ENCODE data around the gene PARP4.
A peak's percentile ranks its signal among the peaks of the same experiment; 100 is the strongest.
"Not testable (repeated sequence)": the region's sequence is repeated elsewhere in the genome, so short reads cannot be mapped to it uniquely, and the experiment has no call there.

Gene PARP4

DNA sequence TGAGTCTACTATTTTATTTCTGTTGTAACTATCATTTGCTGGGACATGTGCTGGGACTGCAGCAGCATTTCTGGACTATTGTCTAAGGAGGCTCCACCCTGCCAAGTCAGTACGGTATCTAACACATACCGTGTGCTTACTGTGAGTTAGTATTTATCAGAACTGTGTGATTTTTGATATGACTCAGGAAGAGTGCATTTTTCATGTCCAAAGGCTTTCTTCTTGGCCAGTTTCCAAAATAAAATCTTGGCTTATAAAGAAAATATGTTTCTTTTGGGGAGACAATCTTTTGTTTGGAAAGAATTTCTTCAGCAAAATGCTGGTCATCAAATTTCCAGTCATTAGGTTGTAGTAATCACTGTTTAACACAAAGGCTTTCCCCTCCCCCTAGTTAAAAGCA, 11.6 kb downstream of the PARP4 start:
- ATAC-seq (replicated peaks; ENCODE audit: extremely low read depth, poor library complexity, severe bottlenecking): no peak
- no peak overlapping the region for H3K4me3 Mint-ChIP-seq
- no peaks in the 10 kb centered on the region for H3K9me3 Mint-ChIP-seq
- H3K36me3 Mint-ChIP-seq (ENCODE audit: insufficient read depth): peaks cover 44% of the 10 kb centered on the region
- H3K27ac Mint-ChIP-seq (ENCODE audit: low read depth): no peak overlapping the region
- peaks cover 19% of the 10 kb centered on the region for H3K4me1 Mint-ChIP-seq
- no peaks in the 10 kb centered on the region for H3K27me3 Mint-ChIP-seq
- no peak for DNase-seq (ENCODE audit: low spot score in 2 of 2)

DNA sequence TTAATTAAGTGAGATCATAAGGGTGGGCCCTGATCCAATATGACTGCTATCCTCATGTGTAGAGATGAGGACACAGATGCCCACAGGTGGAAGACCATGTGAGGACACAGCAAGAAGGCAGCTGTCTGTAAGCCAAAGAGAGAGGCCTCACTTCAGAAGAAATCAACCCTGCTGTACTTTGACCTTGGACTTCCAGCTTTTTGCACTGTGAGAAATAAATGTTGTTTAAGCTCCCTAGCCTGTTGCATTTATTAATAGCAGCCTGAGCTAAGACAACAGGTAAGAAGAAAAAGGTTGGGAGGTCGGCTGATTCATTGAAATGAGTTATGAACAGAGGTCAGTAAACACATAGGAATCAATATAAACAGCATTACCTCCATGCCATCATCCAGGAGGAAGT, 14.8 kb downstream of the PARP4 start:
- Mint-ChIP-seq H3K4me3 (no peak overlapping the region), H3K9me3 (no peaks in the 10 kb centered on the region), H3K36me3 (ENCODE audit: insufficient read depth) (peaks cover 64% of the 10 kb centered on the region), H3K4me1 (peaks cover 13% of the 10 kb centered on the region), H3K27me3 (no peaks in the 10 kb centered on the region), H3K27ac (ENCODE audit: low read depth) (no peak overlapping the region)
- DNase-seq (ENCODE audit: low spot score in 2 of 2) (no peak), ATAC-seq (replicated peaks; ENCODE audit: extremely low read depth, poor library complexity, severe bottlenecking) (no peak)

DNA sequence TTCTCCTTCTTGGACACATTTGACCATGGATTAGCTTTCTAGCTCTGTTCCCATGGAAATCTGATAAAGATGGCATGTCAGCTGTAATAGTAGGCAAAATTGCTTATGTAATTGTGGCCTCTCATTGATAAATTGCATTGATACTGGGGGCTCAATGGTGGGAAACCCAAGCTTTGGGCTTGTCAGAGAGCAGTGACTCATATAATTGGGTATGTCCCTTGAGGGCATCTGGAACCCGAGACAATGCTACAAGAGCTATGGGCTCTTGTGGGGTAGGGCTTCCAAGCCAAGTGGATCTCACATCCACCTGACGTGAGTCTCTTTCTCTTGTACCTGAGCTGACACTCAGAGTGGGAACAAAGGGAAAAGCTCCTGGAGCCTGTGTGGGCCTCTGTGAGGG, 16.3 kb downstream of the PARP4 start:
- not testable (repeated sequence) for ATAC-seq (replicated peaks; ENCODE audit: extremely low read depth, poor library complexity, severe bottlenecking); H3K4me3 Mint-ChIP-seq

DNA sequence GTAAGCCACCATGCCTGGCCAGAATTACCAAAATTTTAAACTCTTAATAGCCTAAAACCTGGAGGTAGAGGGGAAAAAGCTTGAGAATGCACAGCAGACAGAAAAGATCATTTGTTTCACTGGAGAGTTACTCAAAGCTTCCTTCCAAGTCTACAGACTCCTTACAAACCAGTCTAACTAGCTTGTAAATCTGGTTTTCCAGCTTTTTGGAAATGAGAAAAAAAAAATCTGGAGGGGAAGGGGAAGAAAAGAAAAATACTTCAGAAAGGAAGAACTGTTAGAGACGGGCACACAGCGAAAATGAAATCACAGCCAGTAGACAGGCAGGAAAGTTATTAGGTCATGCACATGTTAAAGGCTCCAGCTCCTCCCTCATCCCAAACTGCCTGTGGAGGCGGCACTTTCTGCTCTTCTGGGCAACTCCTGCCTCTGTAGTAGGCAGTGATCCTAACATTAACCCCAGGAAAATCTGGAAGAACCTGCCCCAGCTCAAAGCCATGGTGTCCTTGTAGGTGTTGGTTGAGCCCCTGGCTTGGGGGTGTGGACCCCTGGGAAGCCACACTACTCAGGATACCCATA, 17.3 kb downstream of the PARP4 start:
- H3K27ac Mint-ChIP-seq (ENCODE audit: low read depth): no peak overlapping the region
- no peak overlapping the region for H3K4me3 Mint-ChIP-seq
- no peaks in the 10 kb centered on the region for H3K27me3 Mint-ChIP-seq
- ATAC-seq (replicated peaks; ENCODE audit: extremely low read depth, poor library complexity, severe bottlenecking) (no peak), DNase-seq (ENCODE audit: low spot score in 2 of 2) (no peak)
- no peaks in the 10 kb centered on the region for H3K4me1 Mint-ChIP-seq
- H3K36me3 Mint-ChIP-seq (ENCODE audit: insufficient read depth): peaks cover 66% of the 10 kb centered on the region
- H3K9me3 Mint-ChIP-seq: no peaks in the 10 kb centered on the region

More for the DNA sequence above, 16.3 kb downstream of the PARP4 start:
- not testable (repeated sequence) for H3K9me3 Mint-ChIP-seq; H3K27me3 Mint-ChIP-seq; H3K4me1 Mint-ChIP-seq; DNase-seq (ENCODE audit: low spot score in 2 of 2); H3K27ac Mint-ChIP-seq (ENCODE audit: low read depth)
- H3K36me3 Mint-ChIP-seq (ENCODE audit: insufficient read depth): peaks cover 65% of the 10 kb centered on the region

DNA sequence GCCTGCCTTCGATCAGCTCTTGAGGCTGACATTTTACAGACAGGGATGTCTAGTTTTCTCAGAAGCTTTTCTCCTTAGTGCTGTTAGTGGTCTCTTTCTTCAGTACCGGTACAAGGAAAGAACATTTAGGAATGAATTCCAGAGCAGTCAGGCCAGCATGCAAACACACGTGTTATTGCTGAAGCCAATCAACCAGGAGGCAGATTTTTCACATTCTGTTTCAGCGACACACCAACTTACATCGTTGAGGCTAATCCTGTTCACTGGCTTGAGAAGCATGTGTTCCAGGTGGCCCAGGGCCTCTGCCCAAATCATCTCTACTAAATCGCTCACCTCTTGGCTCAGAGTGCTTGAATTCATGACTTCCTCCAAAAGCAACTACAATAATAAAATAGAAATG, 19.2 kb downstream of the PARP4 start:
- ATAC-seq (replicated peaks; ENCODE audit: extremely low read depth, poor library complexity, severe bottlenecking): no peak
- Mint-ChIP-seq H3K4me3 (no peak overlapping the region), H3K9me3 (no peaks in the 10 kb centered on the region), H3K27me3 (no peaks in the 10 kb centered on the region), H3K36me3 (ENCODE audit: insufficient read depth) (peaks cover 80% of the 10 kb centered on the region), H3K4me1 (no peaks in the 10 kb centered on the region), H3K27ac (ENCODE audit: low read depth) (peak overlapping the region; percentile 47)
- DNase-seq (ENCODE audit: low spot score in 2 of 2): no peak

DNA sequence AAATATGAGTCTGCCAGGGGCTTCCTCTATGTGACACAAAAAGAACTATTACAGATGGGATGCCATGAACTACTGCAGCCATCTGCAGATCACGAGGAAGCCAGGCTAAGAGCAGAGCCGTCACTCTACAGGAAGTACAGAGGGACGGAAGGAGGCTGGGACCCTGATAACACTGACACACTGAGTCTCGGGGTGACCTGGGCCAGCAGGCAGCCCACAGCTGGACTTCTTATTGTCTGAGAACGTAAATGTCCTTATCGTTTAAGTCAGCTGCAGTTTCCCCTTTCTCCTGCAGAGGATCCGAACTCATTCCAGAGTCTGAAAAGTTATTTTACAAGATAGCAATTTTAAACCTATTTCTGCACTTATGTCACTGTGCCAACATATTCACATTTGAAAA, 20.7 kb downstream of the PARP4 start:
- peaks cover 70% of the 10 kb centered on the region for H3K36me3 Mint-ChIP-seq (ENCODE audit: insufficient read depth)
- no peak overlapping the region for H3K4me3 Mint-ChIP-seq
- no peaks in the 10 kb centered on the region for H3K27me3 Mint-ChIP-seq
- no peaks in the 10 kb centered on the region for H3K9me3 Mint-ChIP-seq
- ATAC-seq (replicated peaks; ENCODE audit: extremely low read depth, poor library complexity, severe bottlenecking): no peak
- no peak for DNase-seq (ENCODE audit: low spot score in 2 of 2)
- H3K27ac Mint-ChIP-seq (ENCODE audit: low read depth): no peak overlapping the region
- no peaks in the 10 kb centered on the region for H3K4me1 Mint-ChIP-seq

DNA sequence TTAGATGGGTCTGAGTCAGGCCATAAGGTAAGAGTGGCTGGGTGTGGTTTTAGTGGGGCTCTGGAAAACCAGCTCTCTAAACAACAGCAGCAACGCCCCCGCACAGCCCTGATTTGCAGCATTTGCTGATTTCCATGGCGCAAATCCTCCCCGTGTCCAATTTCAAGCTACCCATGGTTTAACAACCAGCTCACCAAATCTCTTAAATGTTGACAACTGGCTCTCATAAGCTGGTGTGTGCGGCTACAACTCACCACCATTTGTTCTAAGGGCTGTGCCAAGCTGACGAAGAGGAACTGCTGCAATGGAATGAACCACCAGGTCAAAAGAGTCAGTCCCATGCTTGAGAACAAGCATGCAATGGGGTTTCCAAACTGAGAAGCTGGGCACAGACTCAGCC, 22.9 kb downstream of the PARP4 start:
- H3K4me1 Mint-ChIP-seq: no peaks in the 10 kb centered on the region
- no peaks in the 10 kb centered on the region for H3K9me3 Mint-ChIP-seq
- no peaks in the 10 kb centered on the region for H3K27me3 Mint-ChIP-seq
- no peak overlapping the region for H3K27ac Mint-ChIP-seq (ENCODE audit: low read depth)
- no peak overlapping the region for H3K4me3 Mint-ChIP-seq
- H3K36me3 Mint-ChIP-seq (ENCODE audit: insufficient read depth): peaks cover 74% of the 10 kb centered on the region
- no peak for DNase-seq (ENCODE audit: low spot score in 2 of 2)
- ATAC-seq (replicated peaks; ENCODE audit: extremely low read depth, poor library complexity, severe bottlenecking): no peak

DNA sequence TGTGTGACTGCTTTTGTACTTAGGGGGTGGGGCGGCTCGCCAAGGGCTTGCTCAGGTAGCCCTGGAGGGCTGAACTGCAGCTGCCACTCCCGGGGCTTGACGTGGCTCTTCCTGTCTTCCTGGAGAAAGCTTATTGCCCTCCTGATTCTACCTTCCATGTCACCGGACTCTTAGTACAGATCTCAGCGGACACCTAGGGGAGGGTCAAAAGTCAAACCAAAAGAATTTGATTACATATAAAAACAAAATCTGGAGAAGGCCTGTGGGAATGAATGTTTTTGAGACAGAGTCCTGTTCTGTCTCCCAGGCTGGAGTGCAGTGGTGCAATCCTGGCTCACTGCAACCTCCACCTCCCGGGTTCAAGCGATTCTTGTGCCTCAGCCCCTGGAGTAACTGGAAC, 24.5 kb downstream of the PARP4 start:
- H3K4me3 Mint-ChIP-seq; DNase-seq (ENCODE audit: low spot score in 2 of 2); H3K27me3 Mint-ChIP-seq; H3K4me1 Mint-ChIP-seq; H3K9me3 Mint-ChIP-seq; ATAC-seq (replicated peaks; ENCODE audit: extremely low read depth, poor library complexity, severe bottlenecking); H3K27ac Mint-ChIP-seq (ENCODE audit: low read depth): not testable (repeated sequence)
- peaks cover 72% of the 10 kb centered on the region for H3K36me3 Mint-ChIP-seq (ENCODE audit: insufficient read depth)

DNA sequence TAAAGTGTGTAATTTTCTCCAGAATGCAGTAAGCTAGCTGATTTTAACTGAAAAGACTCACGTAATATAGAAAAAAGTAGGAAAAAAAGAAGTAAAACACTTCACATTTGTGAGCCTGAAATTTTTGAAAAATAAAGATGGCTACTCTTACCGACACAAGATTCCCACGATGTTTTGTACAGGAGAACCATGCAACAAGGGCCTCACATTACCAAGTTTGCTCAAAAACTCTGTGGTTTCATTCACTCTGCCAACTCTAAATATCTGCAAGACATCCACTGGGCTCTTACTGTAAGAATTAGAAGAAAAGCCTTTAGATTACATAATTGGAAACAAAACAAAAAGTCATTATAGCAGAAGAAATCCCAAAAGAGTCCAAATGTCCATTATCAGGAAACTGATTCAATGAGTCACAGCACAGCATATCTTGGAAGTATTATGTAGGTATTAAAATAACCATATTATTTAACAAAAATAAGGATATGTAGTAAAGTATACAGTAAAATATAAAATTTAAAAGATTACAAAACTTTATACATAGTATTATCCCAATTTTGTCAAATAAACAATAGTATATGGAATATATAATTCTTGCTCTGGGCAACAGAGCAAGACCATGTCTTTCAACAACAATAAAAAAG, 26.4 kb downstream of the PARP4 start:
- DNase-seq (ENCODE audit: low spot score in 2 of 2); H3K4me1 Mint-ChIP-seq; H3K27me3 Mint-ChIP-seq; H3K9me3 Mint-ChIP-seq; H3K4me3 Mint-ChIP-seq; H3K27ac Mint-ChIP-seq (ENCODE audit: low read depth); ATAC-seq (replicated peaks; ENCODE audit: extremely low read depth, poor library complexity, severe bottlenecking): not testable (repeated sequence)
- H3K36me3 Mint-ChIP-seq (ENCODE audit: insufficient read depth): peaks cover 74% of the 10 kb centered on the region

DNA sequence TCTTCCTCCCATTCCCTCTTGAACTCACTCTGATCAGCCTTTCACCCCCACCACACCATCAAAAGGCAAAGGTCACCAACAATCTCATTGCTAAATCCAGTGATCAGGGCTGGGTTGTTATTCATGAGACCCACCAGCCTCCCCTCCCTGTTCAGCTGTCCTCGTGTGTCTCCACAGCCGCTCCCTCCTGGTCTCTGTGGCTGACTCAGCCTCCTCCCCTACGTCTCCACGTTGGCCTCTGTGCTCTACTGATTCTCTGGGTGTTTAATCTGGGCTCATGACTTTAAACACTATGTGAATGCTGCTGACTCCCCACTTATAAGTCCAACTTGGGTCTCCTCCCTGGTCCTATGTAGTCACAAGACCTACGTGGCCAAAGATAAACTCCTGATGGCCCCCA, 38.9 kb downstream of the PARP4 start:
- Mint-ChIP-seq H3K4me3 (no peak overlapping the region), H3K27me3 (no peaks in the 10 kb centered on the region), H3K36me3 (ENCODE audit: insufficient read depth) (peaks cover 67% of the 10 kb centered on the region), H3K27ac (ENCODE audit: low read depth) (no peak overlapping the region), H3K9me3 (no peaks in the 10 kb centered on the region), H3K4me1 (peaks cover 6% of the 10 kb centered on the region)
- no peak for DNase-seq (ENCODE audit: low spot score in 2 of 2)
- ATAC-seq (replicated peaks; ENCODE audit: extremely low read depth, poor library complexity, severe bottlenecking): no peak

DNA sequence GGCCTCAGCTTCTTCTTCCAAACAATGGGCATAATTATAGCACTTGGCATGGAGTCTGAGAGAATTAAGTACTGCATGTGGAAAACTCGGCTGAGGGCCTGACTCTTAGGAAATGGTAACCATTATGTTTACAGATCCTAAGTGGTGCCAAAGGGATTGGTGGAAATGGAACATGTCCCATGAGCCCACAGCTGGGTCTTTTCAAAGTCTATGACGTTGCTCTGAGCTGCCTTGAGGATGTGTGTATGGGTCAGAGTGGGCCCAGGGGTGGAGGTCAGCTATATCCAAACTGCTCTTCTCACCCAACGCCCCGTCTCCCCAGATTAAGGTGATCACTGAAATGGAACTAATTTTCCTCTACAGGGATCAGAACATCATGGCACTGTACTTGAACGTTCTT, 40.4 kb downstream of the PARP4 start:
- H3K9me3 Mint-ChIP-seq; DNase-seq (ENCODE audit: low spot score in 2 of 2); ATAC-seq (replicated peaks; ENCODE audit: extremely low read depth, poor library complexity, severe bottlenecking); H3K4me1 Mint-ChIP-seq; H3K4me3 Mint-ChIP-seq; H3K27me3 Mint-ChIP-seq: not testable (repeated sequence)
- Mint-ChIP-seq H3K27ac (ENCODE audit: low read depth) (peak overlapping the region; percentile 46), H3K36me3 (ENCODE audit: insufficient read depth) (peaks cover 65% of the 10 kb centered on the region)

DNA sequence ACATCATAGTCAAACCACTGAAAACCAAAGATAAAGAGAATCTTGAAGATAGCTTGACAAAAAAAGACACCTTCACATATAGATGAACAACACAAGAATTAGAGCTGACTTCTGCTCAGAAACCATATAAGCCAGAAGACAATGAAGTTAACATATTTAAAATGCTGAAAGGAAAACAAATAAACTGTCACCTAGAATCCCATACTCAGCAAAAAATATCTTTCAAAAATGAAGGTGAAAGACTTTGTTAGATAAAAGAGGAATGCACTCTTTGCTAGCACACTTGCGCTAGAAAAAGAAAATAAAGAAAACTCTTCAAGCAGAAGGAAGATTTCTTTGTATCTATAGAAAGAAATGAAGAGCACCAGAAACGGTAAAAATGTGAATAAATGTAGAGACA, 49.5 kb downstream of the PARP4 start:
- H3K27ac Mint-ChIP-seq (ENCODE audit: low read depth): peak overlapping the region; percentile 90
- H3K36me3 Mint-ChIP-seq (ENCODE audit: insufficient read depth): peaks cover 49% of the 10 kb centered on the region
- DNase-seq (ENCODE audit: low spot score in 2 of 2): no peak

DNA sequence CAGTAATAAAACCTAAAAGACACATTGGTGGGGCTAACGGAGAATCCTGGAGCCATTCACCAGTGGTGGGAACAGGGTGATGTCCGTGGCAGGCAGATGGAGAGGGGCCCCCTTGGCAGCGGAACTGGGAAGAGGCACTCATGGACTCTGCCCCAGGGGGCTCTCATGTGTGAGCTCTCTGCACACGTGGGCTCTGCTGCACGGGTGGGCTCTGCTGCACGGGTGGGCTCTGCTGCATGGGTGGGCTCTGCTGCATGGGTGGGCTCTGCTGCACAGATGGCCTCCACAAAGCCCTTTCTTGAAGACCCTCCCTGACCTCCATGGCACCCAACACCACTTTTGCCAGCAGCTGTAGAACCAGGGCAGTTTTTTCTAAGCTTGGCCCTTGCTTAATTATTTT, 52.3 kb downstream of the PARP4 start:
- H3K36me3 Mint-ChIP-seq (ENCODE audit: insufficient read depth): peaks cover 50% of the 10 kb centered on the region
- peaks cover 34% of the 10 kb centered on the region for H3K4me1 Mint-ChIP-seq
- H3K27ac Mint-ChIP-seq (ENCODE audit: low read depth): no peak overlapping the region
- H3K27me3 Mint-ChIP-seq: no peaks in the 10 kb centered on the region
- no peak for ATAC-seq (replicated peaks; ENCODE audit: extremely low read depth, poor library complexity, severe bottlenecking)
- DNase-seq (ENCODE audit: low spot score in 2 of 2): no peak
- no peak overlapping the region for H3K4me3 Mint-ChIP-seq
- no peaks in the 10 kb centered on the region for H3K9me3 Mint-ChIP-seq

More for the DNA sequence above, 49.5 kb downstream of the PARP4 start:
- H3K4me3 Mint-ChIP-seq: no peak overlapping the region
- no peak for ATAC-seq (replicated peaks; ENCODE audit: extremely low read depth, poor library complexity, severe bottlenecking)
- peaks cover 37% of the 10 kb centered on the region for H3K4me1 Mint-ChIP-seq
- no peaks in the 10 kb centered on the region for H3K27me3 Mint-ChIP-seq
- H3K9me3 Mint-ChIP-seq: no peaks in the 10 kb centered on the region

Data from central memory CD8-positive, alpha-beta T cell (primary cell).